Astrocyte of the hippocampus (primary cell): ENCODE measurements around the gene WDR73.
A peak's percentile ranks its signal among the peaks of the same experiment; 100 is the strongest.
"Not testable (repeated sequence)": the region's sequence is repeated elsewhere in the genome, so short reads cannot be mapped to it uniquely, and the experiment has no call there.

Experiments used
- DNase-seq: peaks from one replicate; pipeline ENCODE4 v3.0.0; 2011; ENCODE audit warnings: low read depth, low spot score

Gene WDR73

DNA sequence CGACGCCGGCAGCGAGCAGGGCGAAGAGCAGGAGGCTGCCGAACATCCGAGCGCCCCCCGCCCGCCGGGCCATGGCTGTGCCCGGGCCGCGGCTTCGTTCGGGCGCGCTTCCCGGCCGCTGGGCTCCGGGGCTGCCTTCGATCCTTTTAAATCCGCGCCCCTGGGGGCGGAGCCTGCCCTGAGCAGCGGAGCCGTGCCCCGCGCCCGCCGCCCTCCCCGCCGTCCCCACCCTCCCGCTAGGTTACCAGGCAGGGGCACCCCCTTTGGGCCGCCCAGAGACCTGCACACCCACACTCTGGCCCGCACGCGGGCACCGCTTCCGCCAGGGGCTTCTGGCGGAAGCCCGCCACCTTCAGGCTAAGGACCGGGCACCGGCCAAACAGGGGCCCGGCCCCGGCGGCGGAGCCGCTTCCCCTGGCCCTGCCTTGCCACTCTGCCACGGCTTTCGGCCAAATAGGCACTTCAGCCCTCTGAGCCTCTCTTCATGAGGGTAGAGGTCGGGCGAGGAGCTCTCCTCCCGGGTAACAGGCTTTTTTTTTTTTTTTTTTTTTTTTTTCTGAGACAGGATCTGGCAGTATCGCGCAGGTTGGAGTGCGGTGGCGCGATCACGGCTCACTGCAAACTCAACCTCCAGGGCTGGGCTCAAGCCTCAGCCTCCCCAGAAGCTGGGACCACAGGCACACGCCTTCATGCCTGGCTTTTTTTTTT lies 4.2 kb upstream of the WDR73 start, which contains the start of gene NMB:
NMB (minus strand) TSS at position 120 of the 708 bp plus-strand sequence; CDS start at position 73, 47 bp downstream.
- peak; percentile 93 for DNase-seq

DNA sequence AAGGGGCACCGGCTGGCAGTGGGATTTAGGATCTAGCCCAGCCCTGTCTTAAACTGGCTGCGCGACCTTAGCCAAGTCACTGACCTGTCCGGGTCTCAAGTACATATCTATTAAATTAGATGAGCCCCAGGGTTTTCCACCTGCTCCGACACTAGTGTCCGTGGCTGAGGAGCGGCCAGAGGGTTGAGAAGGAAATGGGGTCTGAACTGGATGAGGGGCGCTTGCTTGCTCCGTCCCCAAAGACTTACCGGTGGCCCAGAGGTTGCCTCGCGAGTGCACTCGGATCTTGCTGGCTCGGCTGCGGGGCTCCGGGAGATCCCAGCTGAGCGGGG lies 3.6 kb upstream of the WDR73 start:
- no peak for DNase-seq

- no peak for DNase-seq
Observed at GRCh38 chr15:84656972-84657371, 2.9 kb upstream of the WDR73 start.

GRCh38 chr15:84654689-84655453 lies 788 bp upstream of the WDR73 start:
- peak; percentile 92 for DNase-seq

GRCh38 chr15:84653584-84653909 lies 536 bp downstream of the WDR73 start:
- no peak for DNase-seq

DNA sequence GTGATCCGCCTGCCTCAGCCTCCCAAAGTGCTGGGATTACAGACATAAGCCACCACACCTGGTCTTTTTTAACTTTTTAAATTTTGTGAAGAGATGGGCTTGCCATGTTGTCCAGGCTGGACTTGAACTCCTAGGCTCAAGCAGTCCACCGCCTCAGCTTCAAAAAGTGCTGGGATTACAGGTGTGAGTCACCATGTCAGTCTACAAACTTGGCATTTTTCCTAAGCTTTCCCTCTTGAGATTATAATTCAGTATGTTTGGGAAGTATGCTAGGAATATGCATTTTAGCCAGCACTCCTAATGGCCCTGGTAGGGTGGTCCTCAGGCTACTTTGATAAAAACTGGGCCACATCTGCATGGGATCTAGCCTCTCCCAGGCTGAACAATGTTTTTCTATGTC lies 4.4 kb downstream of the WDR73 start:
- DNase-seq: no peak

GRCh38 chr15:84648539-84648938 lies 5.5 kb downstream of the WDR73 start:
- DNase-seq: no peak

DNA sequence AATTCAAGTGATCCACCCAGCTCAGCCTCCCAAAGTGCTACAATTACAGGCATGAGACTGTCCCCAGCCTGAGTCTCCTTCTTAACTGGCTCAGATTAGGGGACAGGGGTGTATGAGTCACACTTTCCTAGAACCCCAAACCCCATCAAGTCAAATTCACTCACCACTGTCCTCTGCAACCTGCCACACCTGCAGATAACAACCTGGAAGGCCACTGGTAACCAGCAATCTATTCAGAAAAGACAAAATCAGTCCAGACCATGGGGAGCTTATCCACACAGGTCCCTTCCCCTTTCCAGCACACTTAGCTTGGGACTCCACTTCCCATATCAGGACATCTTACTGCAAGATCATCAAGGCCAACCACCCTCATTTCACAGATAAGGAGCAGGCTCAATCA lies 6.4 kb downstream of the WDR73 start:
- no peak for DNase-seq

DNA sequence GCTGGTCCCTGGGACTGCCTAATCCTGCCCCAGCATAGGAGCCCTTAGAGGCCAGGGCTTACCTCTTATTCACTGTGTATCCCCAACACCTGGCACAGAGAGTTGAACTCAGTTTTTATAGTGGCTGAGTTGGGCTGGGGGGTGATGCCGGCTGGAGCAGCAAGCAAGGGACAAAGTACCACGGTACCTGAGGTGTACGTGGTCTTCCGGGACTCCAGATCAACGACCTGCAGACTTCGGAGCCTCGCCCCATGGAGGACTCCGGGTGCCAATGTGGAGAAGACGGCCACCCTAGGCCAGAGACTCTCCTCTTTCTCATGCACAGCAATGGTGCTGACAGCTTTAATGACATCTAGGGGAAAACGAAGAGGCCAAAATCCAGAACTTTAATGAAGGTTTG lies 8.1 kb downstream of the WDR73 start:
- DNase-seq: no peak

DNA sequence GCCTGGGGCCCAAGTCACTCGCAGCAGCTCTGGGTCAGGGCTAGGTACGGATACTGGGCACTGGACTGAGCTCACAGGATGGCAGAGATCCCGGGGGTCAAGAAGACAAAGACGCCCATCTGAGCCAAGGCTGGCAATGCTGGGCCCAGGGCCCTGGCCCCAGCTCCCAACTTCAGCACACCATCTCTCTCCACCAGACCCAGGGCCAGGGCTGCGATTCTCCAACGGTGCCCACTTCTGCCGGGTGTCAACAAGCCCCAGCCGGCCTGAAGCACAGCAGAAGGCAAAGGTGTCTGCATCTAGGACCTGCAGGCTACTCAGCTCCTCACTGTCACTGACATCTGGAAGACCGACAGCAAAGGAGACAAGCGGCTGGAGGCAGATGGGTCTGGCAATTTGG lies 8.6 kb downstream of the WDR73 start:
- DNase-seq: no peak

DNA sequence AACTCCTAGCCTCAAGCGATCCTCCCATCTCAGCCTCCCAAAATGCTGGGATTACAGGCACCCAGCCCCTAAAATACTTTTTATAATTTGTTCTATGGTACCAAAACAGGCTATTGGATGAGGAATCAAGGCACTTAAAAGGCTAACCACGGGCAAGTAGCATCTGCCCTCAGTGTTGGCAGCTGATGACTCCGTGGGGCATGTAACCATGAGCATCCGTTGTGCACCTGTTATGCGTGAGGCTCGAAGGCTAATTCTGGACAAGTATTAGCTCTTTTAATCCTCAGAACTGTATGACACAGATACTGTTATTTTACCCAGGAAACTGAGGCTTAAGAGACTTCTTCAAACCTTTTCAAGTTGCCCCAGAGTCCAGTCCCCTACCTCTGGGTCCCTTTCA lies 10.2 kb downstream of the WDR73 start:
- DNase-seq: no peak

DNA sequence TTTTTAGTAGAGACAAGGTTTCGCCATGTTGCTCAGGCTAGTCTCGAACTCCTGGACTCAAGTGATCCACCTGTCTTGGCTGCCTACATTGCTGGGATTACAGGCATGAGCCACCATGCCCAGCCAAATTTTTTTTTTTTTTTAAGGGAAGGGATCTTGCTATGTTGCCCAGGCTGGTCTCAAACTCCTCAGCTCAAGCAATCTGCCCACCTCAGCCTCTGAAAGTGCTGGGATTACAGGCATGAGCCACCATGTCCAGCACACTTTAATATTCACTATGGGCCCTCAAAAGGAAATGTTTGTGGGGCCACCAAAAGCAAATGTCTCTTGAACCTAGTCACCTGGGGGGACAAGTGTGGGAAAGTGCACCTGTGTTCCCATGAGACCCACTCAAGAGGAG lies 11.4 kb downstream of the WDR73 start:
- not testable (repeated sequence) for DNase-seq

- not testable (repeated sequence) for DNase-seq
Observed at GRCh38 chr15:84641871-84642270, 12.2 kb downstream of the WDR73 start.

GRCh38 chr15:84638103-84638502 lies 16.0 kb downstream of the WDR73 start:
- DNase-seq: peak; percentile 68

DNA sequence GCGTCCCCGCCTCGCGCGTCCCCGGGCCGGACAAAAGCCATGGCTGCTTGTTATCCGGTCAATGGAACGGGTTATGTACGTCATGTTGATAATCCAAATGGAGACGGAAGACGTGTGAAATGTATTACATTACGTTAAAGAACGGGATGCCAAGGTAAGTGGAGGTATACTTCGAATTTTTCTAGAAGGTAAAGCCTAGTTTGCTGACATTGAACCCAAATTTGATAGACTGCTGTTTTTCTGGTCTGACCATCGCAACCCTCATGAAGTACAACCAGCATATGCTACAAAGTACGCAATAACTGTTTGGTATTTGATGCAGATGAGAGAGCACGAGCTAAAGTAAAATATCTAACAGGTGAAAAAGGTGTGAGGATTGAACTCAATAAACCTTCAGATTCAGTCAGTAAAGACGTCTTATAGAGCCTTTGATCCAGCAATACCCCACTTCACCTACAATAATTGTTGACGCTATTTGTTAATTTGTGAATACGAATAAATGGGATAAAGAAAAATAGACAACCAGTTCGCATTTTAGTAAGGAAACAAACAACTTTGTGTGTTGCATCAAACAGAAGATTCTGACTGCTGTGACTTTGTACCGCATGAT lies 19.8 kb downstream of the WDR73 start:
- no peak for DNase-seq

GRCh38 chr15:84633311-84634227 lies 20.5 kb downstream of the WDR73 start:
- DNase-seq: peak; percentile 89

DNA sequence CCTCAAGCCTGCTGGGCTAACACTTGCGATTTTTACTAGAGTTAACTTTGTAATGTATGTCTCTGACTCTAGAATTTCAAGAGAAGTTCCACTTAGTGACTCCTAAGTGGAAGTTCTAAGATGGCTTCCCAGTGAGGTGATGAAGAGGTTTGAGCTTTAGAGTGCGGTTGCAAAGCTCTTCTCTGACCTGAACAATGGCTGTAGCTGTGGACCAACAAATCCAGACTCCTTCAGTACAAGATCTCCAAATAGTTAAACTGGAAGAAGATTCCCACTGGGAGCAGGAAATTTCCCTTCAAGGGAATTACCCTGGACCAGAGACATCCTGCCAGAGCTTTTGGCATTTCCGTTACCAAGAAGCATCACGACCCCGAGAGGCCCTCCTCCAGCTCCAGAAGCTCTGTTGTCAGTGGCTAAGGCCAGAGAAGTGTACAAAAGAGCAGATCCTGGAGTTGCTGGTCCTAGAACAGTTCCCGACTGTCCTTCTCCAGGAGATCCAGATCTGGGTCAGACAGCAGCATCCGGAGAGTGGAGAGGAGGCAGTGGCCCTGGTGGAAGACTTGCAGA lies 22.3 kb downstream of the WDR73 start:
- DNase-seq: no peak

GRCh38 chr15:84629033-84629432 lies 25.1 kb downstream of the WDR73 start:
- DNase-seq: no peak

DNA sequence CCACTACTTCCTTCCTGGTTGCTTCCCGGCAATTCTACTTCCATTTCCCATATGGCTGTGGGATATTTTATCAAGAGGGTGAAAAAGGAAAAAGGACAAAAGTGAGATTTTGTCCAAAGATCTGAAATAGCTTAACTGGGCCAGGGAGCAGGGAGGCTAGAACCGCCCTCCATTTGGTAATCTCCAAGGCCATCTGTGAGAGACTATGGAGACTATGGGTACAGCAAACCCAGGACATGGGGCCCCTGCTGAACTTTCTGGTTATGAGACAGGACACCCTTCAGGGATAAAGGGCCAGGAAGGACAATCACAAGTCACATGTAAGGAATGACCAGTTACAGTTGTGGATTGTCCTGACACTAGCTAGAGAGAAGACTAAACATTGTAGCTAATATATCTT lies 29.0 kb downstream of the WDR73 start:
- no peak for DNase-seq

DNA sequence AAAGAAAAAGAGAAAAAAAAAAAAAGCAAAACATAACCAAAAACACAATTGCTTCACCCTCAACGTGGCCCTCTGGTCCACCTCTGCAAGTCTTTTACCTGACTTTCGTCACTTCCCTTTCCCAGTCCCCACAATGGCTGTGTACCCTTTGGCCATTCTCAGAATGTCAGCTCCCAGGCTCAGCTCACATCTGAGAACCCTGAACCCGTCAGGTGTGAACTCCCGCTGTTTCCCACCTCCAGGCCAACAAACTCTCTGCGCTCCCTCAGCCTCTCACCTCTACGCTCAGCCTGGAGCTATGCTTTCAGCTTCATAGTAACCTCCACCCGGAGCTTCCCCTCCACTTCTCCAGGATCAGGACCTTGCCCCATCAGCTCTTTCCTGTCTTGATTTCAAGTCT lies 29.7 kb downstream of the WDR73 start:
- no peak for DNase-seq

DNA sequence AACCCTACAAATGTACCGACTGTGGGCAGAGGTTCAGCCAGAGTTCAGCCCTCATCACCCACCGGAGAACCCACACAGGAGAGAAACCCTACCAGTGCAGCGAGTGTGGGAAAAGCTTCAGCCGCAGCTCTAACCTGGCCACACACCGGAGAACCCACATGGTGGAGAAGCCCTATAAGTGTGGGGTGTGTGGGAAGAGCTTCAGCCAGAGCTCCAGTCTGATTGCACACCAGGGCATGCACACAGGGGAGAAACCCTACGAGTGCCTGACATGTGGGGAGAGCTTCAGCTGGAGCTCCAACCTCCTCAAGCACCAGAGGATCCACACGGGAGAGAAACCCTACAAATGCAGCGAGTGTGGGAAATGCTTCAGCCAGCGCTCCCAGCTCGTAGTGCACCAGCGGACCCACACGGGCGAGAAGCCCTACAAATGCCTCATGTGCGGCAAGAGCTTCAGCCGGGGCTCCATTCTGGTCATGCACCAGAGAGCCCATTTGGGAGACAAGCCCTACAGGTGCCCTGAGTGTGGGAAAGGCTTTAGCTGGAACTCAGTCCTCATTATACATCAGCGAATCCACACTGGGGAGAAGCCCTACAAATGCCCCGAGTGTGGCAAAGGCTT lies 32.6 kb downstream of the WDR73 start:
- DNase-seq: no peak
